NCI-H2029 (cell line): ENCODE data around the gene LAPTM5.

ENCODE experiments used
- DNase-seq: peaks from one replicate; lab custom pipeline; 2025; lab: John Stamatoyannopoulos, UW

Gene LAPTM5

GRCh38 chr1:30715216-30715615, 42.4 kb downstream of the LAPTM5 start:
- no peak for DNase-seq

DNA sequence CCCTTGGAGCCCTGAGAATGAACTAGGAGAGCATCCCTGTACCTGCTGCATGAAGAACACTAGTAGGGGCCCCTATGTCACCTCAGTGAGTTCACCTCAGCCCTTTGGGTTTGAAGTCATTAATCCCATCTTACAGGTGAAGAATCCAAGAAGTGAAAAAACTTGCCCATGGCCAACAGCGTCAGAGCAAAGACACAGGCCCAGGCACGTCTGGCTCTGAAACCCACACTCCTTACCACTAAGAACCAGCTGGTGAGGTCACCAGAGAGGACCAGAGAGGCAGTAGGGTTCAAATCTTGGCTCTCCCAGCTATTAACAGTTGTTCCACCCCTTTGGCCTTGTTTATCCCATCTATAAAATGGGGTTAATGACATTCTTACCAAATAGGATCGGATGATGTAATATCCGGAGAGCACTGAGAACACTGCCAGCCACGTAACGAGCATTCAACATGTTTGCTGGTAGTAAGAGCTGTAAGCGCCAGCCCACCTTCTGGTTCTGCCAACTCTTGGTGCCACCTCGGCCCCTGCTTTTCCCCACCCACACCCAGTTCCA, 43.0 kb downstream of the LAPTM5 start:
- DNase-seq = no peak

- DNase-seq = no peak
Observed at GRCh38 chr1:30714025-30714424, 43.5 kb downstream of the LAPTM5 start.

DNA sequence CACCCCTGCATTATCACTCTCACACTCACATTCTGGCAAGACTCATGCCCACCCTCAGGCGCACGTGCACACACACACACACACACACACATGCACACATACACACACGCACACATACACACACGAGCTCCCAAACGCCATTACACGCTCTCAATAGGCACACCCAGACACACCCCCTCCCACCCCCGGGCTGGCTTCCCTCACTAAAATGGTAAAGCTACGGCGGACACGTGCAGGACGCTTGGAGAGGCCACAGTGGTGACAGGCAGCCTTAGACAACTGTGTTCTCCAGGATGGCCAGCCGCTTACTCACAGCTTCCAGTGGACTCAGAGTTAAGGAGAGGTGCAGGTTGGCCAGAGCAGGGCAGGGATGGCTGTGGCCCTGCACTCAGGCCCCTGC, 44.3 kb downstream of the LAPTM5 start:
- no peak for DNase-seq

GRCh38 chr1:30712583-30712982, 45.0 kb downstream of the LAPTM5 start:
- no peak for DNase-seq

DNA sequence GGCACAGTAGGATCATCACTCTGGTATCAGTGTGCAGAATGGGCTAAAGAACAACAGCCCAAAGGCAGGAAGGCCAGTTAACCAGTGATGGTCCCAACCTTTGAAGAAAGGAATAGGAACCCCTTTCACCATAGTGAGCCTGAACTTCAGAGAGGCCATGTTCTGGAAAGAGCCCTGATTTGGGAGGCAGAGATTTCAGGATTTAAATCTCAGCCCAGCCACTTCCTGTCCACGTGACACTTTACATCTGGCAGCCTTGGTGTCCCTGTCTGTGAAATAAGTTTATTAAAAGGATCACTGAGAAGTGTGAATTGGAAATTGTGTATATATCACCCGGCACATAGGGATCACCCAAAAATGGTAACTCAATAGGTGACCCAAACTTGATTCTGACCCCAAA, 47.2 kb downstream of the LAPTM5 start:
- DNase-seq = no peak

GRCh38 chr1:30708361-30708728, 49.2 kb downstream of the LAPTM5 start:
- DNase-seq = no peak

DNA sequence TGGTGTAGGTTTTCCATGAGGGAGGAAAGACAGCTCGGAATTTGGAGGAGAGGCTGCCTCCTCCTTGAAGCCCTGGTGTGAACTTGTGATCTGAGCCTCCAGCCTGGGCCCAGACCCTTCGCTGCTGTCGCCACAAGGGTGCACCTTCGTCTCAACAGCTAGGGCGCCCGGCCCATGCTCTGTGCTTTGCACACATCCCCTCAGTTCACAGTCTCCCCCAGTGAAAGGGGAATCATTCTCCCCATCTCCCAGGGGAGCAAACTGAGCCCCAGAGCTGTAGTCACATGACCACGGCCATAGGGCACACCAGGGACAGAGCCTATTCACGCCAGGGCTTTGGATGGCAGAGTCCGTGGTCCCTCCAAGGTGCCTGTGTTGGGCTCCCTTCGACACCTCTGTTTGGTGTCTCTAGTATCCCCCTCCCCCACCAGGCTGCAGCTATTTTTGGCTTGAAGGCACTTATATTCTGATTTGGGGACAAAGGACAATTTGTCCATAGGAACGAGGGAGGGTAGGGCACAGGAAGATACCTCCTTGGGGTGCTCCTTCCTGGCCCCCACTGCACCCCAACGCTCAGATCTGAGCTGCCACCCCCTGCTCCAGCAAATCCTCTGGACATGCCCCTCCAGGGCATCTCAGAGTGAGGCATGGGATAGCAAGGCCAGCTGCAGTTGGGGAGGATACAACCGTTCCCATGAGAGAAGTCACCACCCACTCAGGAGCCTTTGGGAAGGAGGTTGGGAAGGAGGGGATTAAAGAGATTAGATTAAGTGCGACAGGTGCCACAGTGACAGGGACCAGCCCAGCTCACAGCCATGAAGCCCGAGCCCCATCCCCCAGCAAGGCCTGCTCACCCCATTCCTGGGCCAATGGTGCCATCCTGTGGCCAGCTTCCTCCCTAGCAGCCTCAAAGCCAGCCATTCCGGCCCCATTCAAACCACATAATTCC, 49.9 kb downstream of the LAPTM5 start:
- DNase-seq = peak; percentile 79

- peak; percentile 81 for DNase-seq
Observed at GRCh38 chr1:30706528-30706927, 51.0 kb downstream of the LAPTM5 start.

DNA sequence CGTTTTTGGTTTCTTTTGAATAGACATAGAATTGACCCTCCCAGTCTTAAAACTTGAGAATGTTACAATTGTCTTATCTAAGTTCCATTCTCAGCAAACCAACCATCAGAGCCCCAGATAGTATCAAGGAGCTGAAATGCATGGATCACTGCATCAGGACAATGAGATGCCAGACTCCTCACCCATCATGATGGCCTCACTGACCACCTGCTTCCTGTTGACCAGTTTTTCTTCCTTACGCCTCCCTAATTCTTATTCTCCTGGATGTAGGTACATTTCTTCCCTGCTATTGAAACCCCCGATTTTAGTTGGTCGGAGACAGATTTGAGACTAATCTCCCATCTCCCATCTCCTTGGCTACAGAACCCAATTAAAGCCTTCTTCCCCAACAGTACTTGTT, 51.9 kb downstream of the LAPTM5 start:
- no peak for DNase-seq

GRCh38 chr1:30704765-30705509, 52.6 kb downstream of the LAPTM5 start:
- DNase-seq = no peak

DNA sequence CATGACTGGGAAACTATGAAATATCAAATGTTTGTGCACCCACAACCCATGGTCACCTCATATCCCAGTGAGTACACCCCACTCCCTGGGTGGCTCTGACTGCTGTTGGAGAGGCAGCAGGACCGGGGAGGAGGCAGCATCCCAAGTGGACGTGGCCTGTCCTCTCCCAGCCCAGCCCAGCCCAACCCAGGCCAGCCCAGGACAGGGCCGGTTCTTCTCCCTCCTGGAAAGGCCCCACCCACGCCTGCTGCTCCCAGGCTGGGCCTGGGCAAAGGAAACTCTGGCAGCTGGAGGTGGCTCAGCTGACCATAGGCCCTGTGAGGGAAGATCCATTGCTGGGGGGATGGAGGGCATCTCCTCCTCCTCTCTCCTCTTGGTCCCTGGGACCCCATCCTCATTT, 53.3 kb downstream of the LAPTM5 start:
- DNase-seq = no peak

GRCh38 chr1:30702823-30703222, 54.8 kb downstream of the LAPTM5 start:
- DNase-seq = no peak

DNA sequence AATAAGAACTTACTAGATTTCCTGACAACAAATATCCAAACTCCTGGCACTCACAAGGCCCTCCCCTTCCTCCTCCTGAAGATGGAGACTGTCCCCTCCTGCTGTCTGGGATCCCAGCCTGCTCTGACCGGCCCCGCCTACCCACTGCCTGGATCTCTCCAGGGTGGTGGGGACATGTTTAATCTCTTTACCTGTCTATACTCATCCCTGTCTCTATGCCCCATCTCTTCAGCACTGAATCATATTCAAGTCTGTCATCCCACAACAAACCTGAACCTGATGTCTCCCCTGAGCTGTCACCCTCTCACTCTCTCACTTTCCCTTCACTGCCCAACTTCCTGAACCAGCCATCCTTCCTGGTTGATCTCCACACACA, 56.3 kb downstream of the LAPTM5 start:
- DNase-seq = no peak

DNA sequence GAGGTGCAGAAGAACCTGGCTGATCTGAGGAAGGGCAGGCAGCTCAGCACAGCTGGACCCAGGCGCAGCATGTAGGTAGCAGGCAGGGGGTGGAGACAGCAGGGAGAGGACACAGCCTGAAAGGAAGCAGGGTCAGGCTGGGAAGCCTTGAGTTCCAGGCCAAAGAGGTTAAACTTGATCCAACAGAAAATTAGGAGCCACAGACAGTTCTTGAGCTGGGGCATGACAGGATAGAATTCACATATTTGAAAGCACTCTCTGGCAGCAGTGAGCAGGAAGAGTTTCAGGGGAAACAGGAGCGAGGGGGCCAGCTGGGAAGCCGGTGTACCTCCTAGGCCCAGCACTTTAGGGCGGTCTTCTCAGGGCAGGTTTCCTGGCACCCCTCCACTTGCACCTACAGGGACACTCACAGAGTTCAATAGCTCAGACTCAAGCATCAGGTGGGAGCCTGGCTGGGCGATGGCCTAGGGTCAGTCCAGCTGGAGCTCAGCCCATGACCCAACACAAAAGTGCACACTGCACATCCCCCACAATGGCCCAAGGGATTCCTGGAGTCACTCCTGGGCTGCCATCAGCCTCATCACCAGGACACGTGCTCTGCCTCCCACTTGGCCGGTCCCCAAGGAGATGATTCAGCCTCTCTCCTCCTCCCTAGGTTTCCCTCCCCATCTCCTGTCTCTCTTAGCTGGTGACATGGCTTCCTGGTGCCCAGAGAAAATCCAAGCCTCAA, 56.9 kb downstream of the LAPTM5 start:
- no peak for DNase-seq

- DNase-seq = no peak
Observed at GRCh38 chr1:30699762-30700161, 57.8 kb downstream of the LAPTM5 start.

DNA sequence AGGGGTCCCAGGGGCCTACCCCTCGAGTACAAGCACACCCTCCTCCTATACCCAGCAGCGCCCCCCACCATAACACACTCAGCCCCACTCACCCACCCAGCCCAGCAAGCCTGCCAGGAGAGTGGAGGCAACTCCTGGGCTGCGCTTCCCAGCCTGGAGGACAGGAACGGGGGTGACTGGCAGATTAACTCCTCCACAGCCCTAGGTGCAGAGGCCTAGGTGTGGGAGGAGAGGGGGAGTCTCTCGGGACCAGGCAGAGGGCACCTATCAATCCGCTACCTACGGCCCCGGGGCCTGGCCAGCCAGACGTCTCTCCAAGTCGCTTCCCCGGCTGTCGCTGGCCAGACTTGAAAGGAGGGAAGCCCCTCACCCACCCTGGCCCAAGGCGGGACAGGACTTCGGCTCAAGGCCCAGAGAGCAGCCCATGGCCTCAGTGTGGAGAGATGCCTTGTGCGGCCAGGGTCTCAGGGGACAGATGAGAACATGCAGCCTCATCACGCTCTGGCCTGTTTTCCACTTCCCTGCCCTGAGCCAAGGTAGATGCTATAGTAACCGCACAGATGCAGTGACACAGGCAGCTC, 59.1 kb downstream of the LAPTM5 start:
- no peak for DNase-seq

- no peak for DNase-seq
Observed at GRCh38 chr1:30697571-30698376, 59.8 kb downstream of the LAPTM5 start.

DNA sequence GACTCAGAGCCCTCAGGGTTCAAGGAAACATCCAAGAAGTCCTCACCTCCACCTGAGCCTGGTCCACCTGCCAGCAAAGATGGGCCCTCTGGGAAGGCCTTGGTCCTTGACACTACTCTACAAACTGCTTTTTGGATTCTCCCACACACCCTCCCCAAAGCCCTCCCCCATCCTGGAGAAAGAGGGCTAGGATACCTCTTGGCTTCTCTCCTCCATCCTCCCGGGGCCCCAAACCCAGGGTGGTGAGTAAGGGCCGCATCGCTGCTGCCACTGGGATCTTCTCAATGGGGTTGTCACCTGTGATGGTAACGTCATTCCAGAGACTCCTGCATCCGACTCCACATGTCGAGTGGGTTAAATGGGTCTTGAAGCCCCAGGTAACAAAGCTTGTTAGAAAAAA, 60.7 kb downstream of the LAPTM5 start:
- DNase-seq = no peak

- DNase-seq = no peak
Observed at GRCh38 chr1:30695439-30695841, 62.1 kb downstream of the LAPTM5 start.
